NCI-H2196 treated with DMSO at 0.1 percent for 48 hours (cell line): Measurements from ENCODE around the gene KRTAP20-3.

Experiments
- DNase-seq: peaks from one replicate; lab custom pipeline; 2025; ENCODE audit not compliant: unreplicated experiment; lab: John Stamatoyannopoulos, UW

Gene KRTAP20-3

GRCh38 chr21:30642564-30642963 is at the start of gene KRTAP20-3:
TSS of gene KRTAP20-3 (plus strand) at chr21:30642864.
- DNase-seq, result no peak

GRCh38 chr21:30598802-30599201 is 43.9 kb upstream of the KRTAP20-3 start, which contains the start of gene KRTAP6-2:
TSS of gene KRTAP6-2 (minus strand) at chr21:30598902. CDS start at chr21:30598874, 28 bp downstream.
- DNase-seq, result no peak

GRCh38 chr21:30600787-30601186 is 41.9 kb upstream of the KRTAP20-3 start, which contains the start of gene KRTAP22-1:
TSS of gene KRTAP22-1 (plus strand) at chr21:30601087.
- DNase-seq, result no peak

- no peak for DNase-seq
Observed at GRCh38 chr21:30605968-30606367, 36.7 kb upstream of the KRTAP20-3 start.

- no peak for DNase-seq
Observed at GRCh38 chr21:30612132-30612531, 30.5 kb upstream of the KRTAP20-3 start.

GRCh38 chr21:30613836-30614235 is 28.8 kb upstream of the KRTAP20-3 start, which contains the start of gene KRTAP6-1:
TSS of gene KRTAP6-1 (minus strand) at chr21:30613930. CDS start at chr21:30613904, 26 bp downstream.
- no peak for DNase-seq

- no peak for DNase-seq
Observed at GRCh38 chr21:30615199-30615598, 27.5 kb upstream of the KRTAP20-3 start.

GRCh38 chr21:30616125-30616524 is 26.5 kb upstream of the KRTAP20-3 start, which contains the start of gene KRTAP20-1:
TSS of gene KRTAP20-1 (plus strand) at chr21:30616425. CDS start at chr21:30616455, 30 bp downstream.
- DNase-seq, result no peak

GRCh38 chr21:30620080-30620479 is 22.6 kb upstream of the KRTAP20-3 start:
- no peak for DNase-seq

- no peak for DNase-seq
Observed at GRCh38 chr21:30620522-30620921, 22.1 kb upstream of the KRTAP20-3 start, which contains the start of gene KRTAP20-4. TSS of gene KRTAP20-4 (plus strand) at chr21:30620627.

- no peak for DNase-seq
Observed at GRCh38 chr21:30623362-30623761, 19.3 kb upstream of the KRTAP20-3 start.

- no peak for DNase-seq
Observed at GRCh38 chr21:30625449-30626165, 17.1 kb upstream of the KRTAP20-3 start.

- DNase-seq, result no peak
Observed at GRCh38 chr21:30628109-30628508, 14.6 kb upstream of the KRTAP20-3 start.

GRCh38 chr21:30629200-30629599 is 13.5 kb upstream of the KRTAP20-3 start:
- no peak for DNase-seq

GRCh38 chr21:30634906-30635305 is 7.8 kb upstream of the KRTAP20-3 start, which contains the start of gene KRTAP20-2:
TSS of gene KRTAP20-2 (plus strand) at chr21:30635206. CDS start at chr21:30635264, 58 bp downstream.
- no peak for DNase-seq

GRCh38 chr21:30638686-30639085 is 4.0 kb upstream of the KRTAP20-3 start:
- no peak for DNase-seq

GRCh38 chr21:30646904-30647414 is 4.3 kb downstream of the KRTAP20-3 start:
- DNase-seq, result no peak

GRCh38 chr21:30652891-30653290 is 10.2 kb downstream of the KRTAP20-3 start:
- DNase-seq, result no peak

GRCh38 chr21:30668776-30669175 is 26.1 kb downstream of the KRTAP20-3 start:
- DNase-seq, result no peak

- DNase-seq, result no peak
Observed at GRCh38 chr21:30672985-30673650, 30.5 kb downstream of the KRTAP20-3 start.

GRCh38 chr21:30674312-30674711 is 31.6 kb downstream of the KRTAP20-3 start:
- no peak for DNase-seq

- no peak for DNase-seq
Observed at GRCh38 chr21:30676737-30677136, 34.1 kb downstream of the KRTAP20-3 start.
